ENCODE measurements around the gene PRKD3.

The PRKD3 gene

GRCh38 chr2:37343537-37344434, 19.2 kb upstream of the PRKD3 start:
- no peak for DNase-seq (ENCODE audit: low read depth in 2 of 2, low spot score in 1 of 2)

- DNase-seq (ENCODE audit: low read depth in 2 of 2, low spot score in 1 of 2): no peak
Measured at GRCh38 chr2:37342591-37343220, 18.1 kb upstream of the PRKD3 start.

DNA sequence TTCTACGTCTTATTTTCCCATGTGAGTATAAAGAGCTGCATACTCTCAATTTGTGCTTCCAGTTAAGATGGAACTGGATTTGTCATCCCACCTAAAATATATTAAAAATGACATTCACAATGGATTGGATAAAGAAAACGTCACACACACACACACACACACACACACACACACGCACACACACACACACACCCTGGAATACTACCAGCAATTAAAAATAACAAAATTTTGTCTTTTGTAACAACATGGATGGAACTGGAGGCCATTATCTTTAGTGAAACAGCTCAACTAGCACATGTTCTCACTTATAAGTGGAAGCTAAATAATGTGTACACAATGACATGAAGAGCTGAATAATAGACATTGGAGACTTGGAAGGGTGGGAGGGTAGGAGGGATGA, 16.0 kb upstream of the PRKD3 start:
- DNase-seq (ENCODE audit: low read depth in 2 of 2, low spot score in 1 of 2): no peak

DNA sequence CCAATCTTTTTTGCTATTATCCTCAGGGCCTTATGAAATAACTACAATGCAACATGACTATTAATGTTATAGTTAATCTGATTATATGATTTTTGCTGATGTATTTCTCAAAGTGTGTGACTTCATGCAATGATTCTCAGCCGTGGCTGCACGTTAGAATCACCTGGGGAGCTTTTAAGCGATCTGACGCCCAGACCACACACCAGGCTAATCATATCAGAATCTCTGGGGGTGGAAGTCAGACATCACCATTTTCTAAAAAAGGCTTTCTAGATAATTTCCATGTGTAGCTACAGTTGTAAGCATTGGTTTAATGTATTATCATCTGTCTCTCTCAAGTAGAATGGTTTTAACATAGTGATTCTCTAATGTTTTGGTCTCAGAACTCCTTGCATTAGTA, 14.3 kb upstream of the PRKD3 start:
- no peak for DNase-seq (ENCODE audit: low read depth in 2 of 2, low spot score in 1 of 2)

GRCh38 chr2:37337620-37338280, 13.1 kb upstream of the PRKD3 start:
- no peak for DNase-seq (ENCODE audit: low read depth in 2 of 2, low spot score in 1 of 2)

DNA sequence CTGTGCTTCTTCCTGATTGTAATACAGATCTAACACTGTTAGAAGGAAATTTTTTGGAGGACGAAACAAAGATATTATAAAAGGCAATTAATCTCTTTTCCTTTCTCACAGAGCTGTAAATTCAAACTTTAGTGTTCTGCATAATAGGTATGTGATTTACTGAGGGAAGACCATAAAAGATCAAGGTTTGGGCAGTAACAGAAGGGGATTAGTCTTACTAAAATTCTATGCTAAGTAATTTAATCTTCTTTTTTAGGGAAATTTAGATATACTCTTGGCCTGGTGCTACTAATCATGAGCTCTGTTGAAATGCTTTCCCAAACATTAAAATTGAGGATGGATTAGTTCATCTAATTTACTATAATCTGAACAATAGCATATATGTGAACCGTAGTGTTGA, 11.0 kb upstream of the PRKD3 start:
- DNase-seq (ENCODE audit: low read depth in 2 of 2, low spot score in 1 of 2): no peak

GRCh38 chr2:37333256-37333655, 8.6 kb upstream of the PRKD3 start:
- no peak for DNase-seq (ENCODE audit: low read depth in 2 of 2, low spot score in 1 of 2)

GRCh38 chr2:37332560-37332959, 7.9 kb upstream of the PRKD3 start:
- no peak for DNase-seq (ENCODE audit: low read depth in 2 of 2, low spot score in 1 of 2)

DNA sequence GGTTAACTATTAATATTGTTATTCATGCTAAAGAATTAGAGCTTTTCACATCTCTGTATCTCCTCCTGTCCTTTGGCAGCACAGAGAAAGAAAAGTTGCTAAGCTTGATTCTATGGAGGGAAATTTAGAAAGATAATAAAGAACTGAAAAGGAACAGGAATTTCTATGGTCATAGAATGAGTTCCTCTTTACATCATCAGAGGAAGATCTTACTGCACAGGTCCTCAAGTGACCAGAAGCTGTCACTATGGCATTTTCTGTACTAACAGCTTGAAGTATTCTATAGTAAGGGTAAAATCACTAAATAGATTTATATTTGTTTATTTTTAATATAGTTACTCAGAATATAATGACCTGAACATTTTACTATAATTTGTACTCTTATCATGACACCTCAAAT, 6.0 kb upstream of the PRKD3 start:
- DNase-seq (ENCODE audit: low read depth in 2 of 2, low spot score in 1 of 2): no peak

DNA sequence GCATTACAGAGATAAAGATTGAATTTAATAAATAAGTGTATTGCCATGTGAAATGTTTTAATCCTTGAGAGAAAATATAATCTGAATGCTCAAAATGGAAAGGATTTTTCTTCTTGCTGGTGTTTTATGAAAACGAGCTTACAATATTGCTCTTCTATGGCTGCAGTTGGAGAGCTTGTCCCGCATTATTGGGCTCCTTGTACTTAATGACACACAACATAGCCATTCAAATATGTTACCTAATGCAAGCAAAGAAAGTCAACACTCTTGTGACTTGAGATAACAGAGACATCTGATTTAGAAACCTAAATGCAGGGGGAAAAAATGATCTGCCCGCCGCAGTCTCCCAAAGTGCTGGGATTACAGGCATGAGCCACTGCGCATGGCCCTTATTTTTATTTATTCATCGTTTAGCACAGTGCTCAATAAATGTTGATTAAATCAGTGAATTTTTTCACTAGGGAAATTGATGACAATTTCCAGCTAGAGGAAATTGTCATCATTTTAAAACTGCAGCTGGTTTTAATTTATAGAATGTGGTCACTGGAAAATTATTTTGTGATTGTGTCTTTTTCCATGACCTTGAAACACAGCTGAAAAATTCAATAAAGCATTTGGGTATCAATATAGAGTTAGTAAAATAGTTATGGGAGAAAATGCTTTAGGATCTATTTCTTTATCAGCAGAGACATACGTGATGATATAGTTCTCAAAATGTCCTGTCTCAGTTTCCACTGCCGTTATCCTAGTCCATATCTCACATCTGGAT, 2.4 kb upstream of the PRKD3 start:
- no peak for DNase-seq (ENCODE audit: low read depth in 2 of 2, low spot score in 1 of 2)

- no peak for DNase-seq (ENCODE audit: low read depth in 2 of 2, low spot score in 1 of 2)
Measured at GRCh38 chr2:37326285-37326684, 1.7 kb upstream of the PRKD3 start.

DNA sequence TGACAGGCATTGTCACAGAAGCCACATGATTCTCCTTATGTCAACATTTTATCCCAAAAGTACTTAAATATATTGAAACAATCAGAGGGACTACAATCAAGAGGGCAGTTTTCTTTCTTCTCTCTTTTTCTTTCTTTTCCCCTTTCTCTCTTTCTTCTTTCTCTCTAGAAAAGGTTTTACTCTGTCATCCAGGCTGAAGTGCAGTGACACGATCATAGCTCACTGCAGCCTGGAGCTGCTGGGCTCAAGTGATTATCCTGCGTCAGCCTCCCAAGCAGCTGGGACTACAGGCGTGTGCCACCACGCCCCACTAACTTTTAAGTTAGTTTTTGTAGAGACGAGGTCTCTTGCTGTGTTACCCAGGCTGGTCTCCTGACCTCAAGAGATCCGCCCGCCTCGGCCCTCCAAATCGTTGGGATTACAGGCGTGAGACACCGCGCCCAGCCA, 1.0 kb upstream of the PRKD3 start:
- no peak for DNase-seq (ENCODE audit: low read depth in 2 of 2, low spot score in 1 of 2)

DNA sequence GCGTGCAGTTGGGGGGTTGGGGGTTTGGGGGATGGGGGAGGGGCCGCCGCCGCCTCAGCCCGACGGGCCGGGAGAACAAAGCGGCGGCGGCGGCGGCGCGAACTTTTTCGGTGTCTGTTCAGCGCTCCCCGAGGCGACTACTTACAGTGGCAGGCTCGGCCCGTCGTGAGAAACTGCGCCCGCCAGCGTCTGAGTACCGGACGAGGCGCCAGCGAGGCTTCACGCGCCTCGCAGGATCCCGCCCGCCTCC, 172 bp downstream of the PRKD3 start:
- DNase-seq (ENCODE audit: low read depth in 2 of 2, low spot score in 1 of 2): peak in 1 of 2 donors; percentile 47

- DNase-seq (ENCODE audit: low read depth in 2 of 2, low spot score in 1 of 2): peak in 1 of 2 donors; percentile 17
Measured at GRCh38 chr2:37323781-37324535, 675 bp downstream of the PRKD3 start.

GRCh38 chr2:37323176-37323780, 1.4 kb downstream of the PRKD3 start:
- no peak for DNase-seq (ENCODE audit: low read depth in 2 of 2, low spot score in 1 of 2)

- no peak for DNase-seq (ENCODE audit: low read depth in 2 of 2, low spot score in 1 of 2)
Measured at GRCh38 chr2:37322368-37322767, 2.3 kb downstream of the PRKD3 start.

- DNase-seq (ENCODE audit: low read depth in 2 of 2, low spot score in 1 of 2): no peak
Measured at GRCh38 chr2:37321029-37321682, 3.5 kb downstream of the PRKD3 start.

- no peak for DNase-seq (ENCODE audit: low read depth in 2 of 2, low spot score in 1 of 2)
Measured at GRCh38 chr2:37319754-37320609, 4.7 kb downstream of the PRKD3 start.

GRCh38 chr2:37318401-37318800, 6.2 kb downstream of the PRKD3 start:
- DNase-seq (ENCODE audit: low read depth in 2 of 2, low spot score in 1 of 2): no peak
